Sigmoid colon (tissue), 4 donors: Measurements from ENCODE around the gene CCNH.

Source experiments
- POLR2AphosphoS5 ChIP-seq, 4 donors: sonication (generic); formaldehyde crosslinking; IDR thresholded peaks; one replicate each; pipeline ENCODE4 v1.6.1; 2017; ENCODE audit warnings: antibody characterized with exemption in 4 of 4
- TF ChIP-seq, protein P1 (sequence below), 4 experiments: fragments of 450-650 bp in 3 of 4; fragments of 200-600 bp in 1 of 4; IDR thresholded peaks; one replicate each; pipeline ENCODE4 v1.5.1; 2016 to 2019; ENCODE audit warnings: antibody characterized with exemption in 4 of 4, mild to moderate bottlenecking in 3 of 4, moderate library complexity in 2 of 4

DNA sequence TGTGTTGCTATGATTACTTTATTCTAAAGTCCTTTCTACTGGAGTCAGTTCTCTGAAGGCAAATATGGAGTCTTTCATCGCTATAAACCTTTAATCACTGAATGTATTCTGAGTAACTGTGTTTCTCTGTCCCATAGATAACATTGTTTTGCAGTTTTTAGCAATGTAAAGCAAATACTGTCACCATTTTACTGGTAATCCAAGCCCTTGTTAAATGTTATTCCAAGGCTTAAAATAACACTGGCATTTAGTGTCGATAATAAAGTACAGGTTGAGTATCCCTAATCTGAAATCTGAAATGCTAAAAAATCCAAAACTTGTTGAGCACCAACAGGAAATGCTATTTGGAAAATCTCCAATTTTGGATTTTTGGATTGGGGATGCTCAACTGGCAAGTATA is 24.6 kb downstream of the CCNH start:
- TF ChIP-seq, protein P1, sequence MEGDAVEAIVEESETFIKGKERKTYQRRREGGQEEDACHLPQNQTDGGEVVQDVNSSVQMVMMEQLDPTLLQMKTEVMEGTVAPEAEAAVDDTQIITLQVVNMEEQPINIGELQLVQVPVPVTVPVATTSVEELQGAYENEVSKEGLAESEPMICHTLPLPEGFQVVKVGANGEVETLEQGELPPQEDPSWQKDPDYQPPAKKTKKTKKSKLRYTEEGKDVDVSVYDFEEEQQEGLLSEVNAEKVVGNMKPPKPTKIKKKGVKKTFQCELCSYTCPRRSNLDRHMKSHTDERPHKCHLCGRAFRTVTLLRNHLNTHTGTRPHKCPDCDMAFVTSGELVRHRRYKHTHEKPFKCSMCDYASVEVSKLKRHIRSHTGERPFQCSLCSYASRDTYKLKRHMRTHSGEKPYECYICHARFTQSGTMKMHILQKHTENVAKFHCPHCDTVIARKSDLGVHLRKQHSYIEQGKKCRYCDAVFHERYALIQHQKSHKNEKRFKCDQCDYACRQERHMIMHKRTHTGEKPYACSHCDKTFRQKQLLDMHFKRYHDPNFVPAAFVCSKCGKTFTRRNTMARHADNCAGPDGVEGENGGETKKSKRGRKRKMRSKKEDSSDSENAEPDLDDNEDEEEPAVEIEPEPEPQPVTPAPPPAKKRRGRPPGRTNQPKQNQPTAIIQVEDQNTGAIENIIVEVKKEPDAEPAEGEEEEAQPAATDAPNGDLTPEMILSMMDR (IDR thresholded peaks at IDR 0.05): no peak
- TF ChIP-seq POLR2AphosphoS5 (IDR thresholded peaks at IDR 0.05): no peak
